ENCODE data around the gene PDZD7. TPM values are rescaled to one million over a fixed set of nuclear protein-coding genes. Genes with fewer than 3 reads are reported as not detected.

The PDZD7 gene
- total RNA-seq, 3 donors from 2014 or later = 0.28 to 0.43 TPM; not detected in 1

DNA sequence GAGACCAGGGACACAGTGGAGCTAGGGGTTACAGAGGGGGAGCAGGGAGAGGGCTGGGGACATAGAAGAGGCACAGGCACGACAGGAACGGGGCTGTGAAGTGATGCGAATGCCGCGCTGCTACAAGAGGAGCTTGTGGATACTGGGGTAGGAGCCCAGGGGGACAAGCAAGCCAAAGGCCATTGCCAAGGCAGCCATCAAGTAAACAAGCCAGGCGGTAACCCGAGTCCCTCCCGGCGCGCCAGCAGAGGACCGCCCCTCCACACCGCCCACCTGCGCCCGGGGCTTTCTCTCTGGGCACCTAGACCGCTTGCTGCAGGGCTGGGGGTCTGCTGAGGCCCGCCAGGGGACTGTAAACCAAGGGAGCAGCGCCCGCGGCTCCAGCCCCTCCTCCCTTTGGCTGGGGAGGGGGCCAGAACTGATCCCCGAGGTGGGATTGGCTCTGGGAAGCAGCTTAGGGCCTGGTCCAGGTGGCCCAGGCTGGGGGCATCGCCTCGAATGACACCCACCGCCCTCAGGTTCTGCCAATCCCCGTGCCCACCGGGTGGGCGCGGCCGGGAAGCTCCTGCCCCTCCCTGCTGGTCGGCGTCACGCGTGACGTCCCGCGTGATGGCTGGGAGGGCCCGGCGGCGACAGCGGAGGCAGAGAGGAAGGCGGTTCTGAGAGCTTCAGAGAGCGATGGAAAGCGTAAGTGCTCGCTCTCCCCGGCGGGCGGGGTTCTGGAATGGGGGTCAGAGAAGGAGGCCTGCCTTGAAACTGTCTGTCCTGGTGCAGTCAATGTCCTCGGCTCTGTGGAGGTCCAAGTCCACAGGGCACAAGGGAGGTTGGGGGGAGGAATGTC, 1.1 kb upstream of the PDZD7 start:
- H3K36me3 ChIP-seq (ENCODE audit: low read depth) = no peaks in the 10 kb centered on the region
- no peaks in the 10 kb centered on the region for H3K9me3 ChIP-seq
- TF ChIP-seq, protein P1, sequence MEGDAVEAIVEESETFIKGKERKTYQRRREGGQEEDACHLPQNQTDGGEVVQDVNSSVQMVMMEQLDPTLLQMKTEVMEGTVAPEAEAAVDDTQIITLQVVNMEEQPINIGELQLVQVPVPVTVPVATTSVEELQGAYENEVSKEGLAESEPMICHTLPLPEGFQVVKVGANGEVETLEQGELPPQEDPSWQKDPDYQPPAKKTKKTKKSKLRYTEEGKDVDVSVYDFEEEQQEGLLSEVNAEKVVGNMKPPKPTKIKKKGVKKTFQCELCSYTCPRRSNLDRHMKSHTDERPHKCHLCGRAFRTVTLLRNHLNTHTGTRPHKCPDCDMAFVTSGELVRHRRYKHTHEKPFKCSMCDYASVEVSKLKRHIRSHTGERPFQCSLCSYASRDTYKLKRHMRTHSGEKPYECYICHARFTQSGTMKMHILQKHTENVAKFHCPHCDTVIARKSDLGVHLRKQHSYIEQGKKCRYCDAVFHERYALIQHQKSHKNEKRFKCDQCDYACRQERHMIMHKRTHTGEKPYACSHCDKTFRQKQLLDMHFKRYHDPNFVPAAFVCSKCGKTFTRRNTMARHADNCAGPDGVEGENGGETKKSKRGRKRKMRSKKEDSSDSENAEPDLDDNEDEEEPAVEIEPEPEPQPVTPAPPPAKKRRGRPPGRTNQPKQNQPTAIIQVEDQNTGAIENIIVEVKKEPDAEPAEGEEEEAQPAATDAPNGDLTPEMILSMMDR (IDR thresholded peaks at IDR 0.05) = no peak
- intact Hi-C loops (cut with DNase I, micrococcal nuclease) = no loop called here
- DNase-seq = peak; percentile 79 to 91 (median 86)
- H3K4me3 ChIP-seq = peak overlapping the region; percentile 27
- H3K4me1 ChIP-seq (ENCODE audit: low read depth) = peaks cover 27% of the 10 kb centered on the region
- peak; percentile 70 for ATAC-seq

- Histone ChIP-seq H3K9me3 (no peaks in the 10 kb centered on the region), H3K36me3 (ENCODE audit: low read depth) (no peaks in the 10 kb centered on the region), H3K4me1 (ENCODE audit: low read depth) (peaks cover 27% of the 10 kb centered on the region), H3K4me3 (no peak overlapping the region)
- DNase-seq = no peak
- TF ChIP-seq, protein P1 (IDR thresholded peaks at IDR 0.05) = no peak
- intact Hi-C loops (cut with DNase I, micrococcal nuclease) = no loop called here
- no peak for ATAC-seq
These were observed 317 bp downstream of the PDZD7 start for GRCh38 chr10:101030496-101031127.

GRCh38 chr10:101029520-101030295, 1.2 kb downstream of the PDZD7 start:
- Histone ChIP-seq H3K9me3 (no peaks in the 10 kb centered on the region), H3K4me3 (no peak overlapping the region), H3K36me3 (ENCODE audit: low read depth) (no peaks in the 10 kb centered on the region), H3K4me1 (ENCODE audit: low read depth) (peaks cover 27% of the 10 kb centered on the region)
- TF ChIP-seq, protein P1 (IDR thresholded peaks at IDR 0.05) = no peak
- no peak for ATAC-seq
- DNase-seq = no peak
- intact Hi-C loops (cut with DNase I, micrococcal nuclease) = no loop called here

DNA sequence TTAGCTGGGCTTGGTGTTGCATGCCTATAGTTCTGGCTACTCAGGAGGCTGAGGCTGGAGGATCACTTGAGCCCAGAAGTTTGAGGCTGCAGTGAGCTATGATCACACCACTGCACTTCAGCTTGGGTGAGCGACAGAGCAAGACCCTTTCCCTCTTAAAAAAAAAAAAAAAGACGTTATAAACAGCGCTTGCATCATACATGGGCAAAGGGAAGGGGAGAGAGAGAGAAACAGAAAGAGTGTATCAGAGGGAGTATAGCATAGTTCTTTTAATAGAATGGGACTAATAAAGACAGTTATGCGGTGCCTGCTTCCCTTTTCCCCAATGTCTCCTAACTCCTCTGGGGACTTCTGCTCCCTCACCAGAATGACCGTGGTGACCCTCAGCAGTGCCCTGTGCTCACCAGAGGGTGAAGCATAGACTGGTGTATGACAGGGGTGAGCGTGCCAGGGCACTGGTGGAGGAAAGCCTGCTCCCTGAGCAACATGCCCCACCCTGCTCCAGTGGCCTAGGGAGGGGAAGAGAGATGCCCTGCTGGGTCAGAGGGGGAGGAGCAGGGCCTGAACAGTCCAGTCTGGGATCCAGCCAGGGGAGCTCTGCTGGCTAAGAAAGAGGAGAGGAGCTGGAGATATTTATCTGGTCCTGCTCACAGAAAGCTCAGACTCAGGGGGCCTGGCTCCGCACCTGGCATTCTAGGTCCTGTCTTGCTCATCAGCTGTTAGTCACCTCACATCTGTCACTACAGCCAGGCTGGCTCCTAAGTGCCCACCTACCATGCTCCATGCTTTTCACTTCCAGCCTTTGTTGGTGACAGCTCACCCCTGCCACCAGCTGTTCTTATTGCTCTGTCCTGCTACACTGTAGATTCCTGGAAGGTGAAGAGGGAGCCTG, 2.2 kb downstream of the PDZD7 start:
- TF ChIP-seq, protein P1 (IDR thresholded peaks at IDR 0.05) = no peak
- H3K36me3 ChIP-seq (ENCODE audit: low read depth) = no peaks in the 10 kb centered on the region
- H3K9me3 ChIP-seq = no peaks in the 10 kb centered on the region
- no peak for ATAC-seq
- intact Hi-C loops (cut with DNase I, micrococcal nuclease) = no loop called here
- DNase-seq = peak in 1 of 3 donors; percentile 48
- H3K4me3 ChIP-seq = no peak overlapping the region
- H3K4me1 ChIP-seq (ENCODE audit: low read depth) = peaks cover 27% of the 10 kb centered on the region
